Fibroblast of skin of right quadriceps (primary cell): ENCODE data around the gene CACNA2D2.
A peak's percentile ranks its signal among the peaks of the same experiment; 100 is the strongest.

ENCODE experiments used
- DNase-seq: peaks from one replicate; pipeline ENCODE4 v3.0.0-alpha.2; 2013

The CACNA2D2 gene

GRCh38 chr3:50341537-50341936 is 161.9 kb downstream of the CACNA2D2 start:
- DNase-seq = no peak

GRCh38 chr3:50340448-50341329 is 162.7 kb downstream of the CACNA2D2 start, which contains the start of gene RASSF1:
Gene RASSF1 (minus strand): TSS chr3:50340836. CDS start chr3:50340805, 31 bp downstream.
- peak; percentile 65 for DNase-seq

GRCh38 chr3:50340147-50340447 is 163.3 kb downstream of the CACNA2D2 start:
- DNase-seq = no peak

GRCh38 chr3:50339485-50340146 is 163.8 kb downstream of the CACNA2D2 start:
- DNase-seq = peak; percentile 66

- DNase-seq = no peak
Observed at GRCh38 chr3:50338965-50339364, 164.5 kb downstream of the CACNA2D2 start.

GRCh38 chr3:50337175-50337861 is 166.1 kb downstream of the CACNA2D2 start:
- peak; percentile 99 for DNase-seq

GRCh38 chr3:50336452-50337174 is 166.8 kb downstream of the CACNA2D2 start:
- DNase-seq = peak; percentile 12

GRCh38 chr3:50334339-50335075 is 168.9 kb downstream of the CACNA2D2 start:
- no peak for DNase-seq

GRCh38 chr3:50333744-50334328 is 169.6 kb downstream of the CACNA2D2 start:
- peak; percentile 41 for DNase-seq

GRCh38 chr3:50331364-50331907 is 172.0 kb downstream of the CACNA2D2 start:
- DNase-seq = no peak

- no peak for DNase-seq
Observed at GRCh38 chr3:50330330-50330729, 173.1 kb downstream of the CACNA2D2 start.

- DNase-seq = peak; percentile 93
Observed at GRCh38 chr3:50327943-50328691, 175.3 kb downstream of the CACNA2D2 start, which contains the start of gene TUSC2. Gene TUSC2 (minus strand): TSS chr3:50328223. CDS start chr3:50328099, 124 bp downstream.

- DNase-seq = no peak
Observed at GRCh38 chr3:50327129-50327528, 176.3 kb downstream of the CACNA2D2 start.

GRCh38 chr3:50326182-50326541 is 177.3 kb downstream of the CACNA2D2 start:
- DNase-seq = no peak

GRCh38 chr3:50325497-50326181 is 177.8 kb downstream of the CACNA2D2 start:
- DNase-seq = no peak

GRCh38 chr3:50325113-50325480 is 178.3 kb downstream of the CACNA2D2 start:
- DNase-seq = no peak

- peak; percentile 57 for DNase-seq
Observed at GRCh38 chr3:50324351-50325112, 178.9 kb downstream of the CACNA2D2 start.

GRCh38 chr3:50323614-50324199 is 179.7 kb downstream of the CACNA2D2 start:
- no peak for DNase-seq

GRCh38 chr3:50323092-50323600 is 180.3 kb downstream of the CACNA2D2 start:
- DNase-seq = no peak
